Heart left ventricle (tissue), 16 donors: ENCODE results near the gene PALLD. TPM values are rescaled to one million over a fixed set of nuclear protein-coding genes. Genes with fewer than 3 reads are reported as not detected.

Source experiments
- ATAC-seq, 4 donors: fragments of 200-7000 bp; cut with Tn5 transposase; one replicate each; pipeline ENCODE4 v1.9.1; 2020 to 2022; ENCODE audit warnings: moderate library complexity in 4 of 4, mild to moderate bottlenecking in 3 of 4, moderate number of reproducible peaks in 1 of 4
- DNase-seq, 5 donors: peaks; one replicate each; pipeline ENCODE4 v3.0.0-alpha.2; 2020
- H3K27ac ChIP-seq, 12 donors: fragments of 200-600 bp; sonication (generic) in 4 of 12; one replicate each; pipeline versions ENCODE4 v1.5.0 to v1.8.0; 2016 to 2022; ENCODE audit warnings: mild to moderate bottlenecking in 2 of 12
- H3K27me3 ChIP-seq, 9 donors: fragments of 200-600 bp; sonication (generic) in 2 of 9; one replicate each; pipeline versions ENCODE4 v1.5.1 to v1.8.0; 2016 to 2022; ENCODE audit warnings: mild to moderate bottlenecking in 3 of 9
- H3K36me3 ChIP-seq, 9 donors: fragments of 200-600 bp; sonication (generic) in 2 of 9; one replicate each; pipeline versions ENCODE4 v1.5.0 to v1.8.0; 2018 to 2022; ENCODE audit warnings: mild to moderate bottlenecking in 2 of 9
- H3K4me1 ChIP-seq, 12 donors: fragments of 200-600 bp; sonication (generic) in 4 of 12; one replicate each; pipeline versions ENCODE4 v1.5.0 to v1.8.0; 2016 to 2022; ENCODE audit warnings: mild to moderate bottlenecking in 3 of 12
- H3K4me3 ChIP-seq, 12 donors: fragments of 200-600 bp; sonication (generic) in 4 of 12; one replicate each; pipeline versions ENCODE4 v1.5.0 to v1.8.0; 2017 to 2022; ENCODE audit warnings: mild to moderate bottlenecking in 9 of 12, moderate library complexity in 4 of 12
- H3K9me3 ChIP-seq, 12 donors: fragments of 200-600 bp; sonication (generic) in 4 of 12; one replicate each; pipeline versions ENCODE4 v1.5.0 to v1.8.0; 2016 to 2022; ENCODE audit warnings: mild to moderate bottlenecking in 1 of 12
- CTCF ChIP-seq, 12 donors: fragments of 200-600 bp; sonication (generic) in 4 of 12; IDR thresholded peaks; one replicate each; pipeline versions ENCODE4 v1.5.0 to v1.8.0; 2018 to 2022; ENCODE audit warnings: antibody characterized with exemption in 12 of 12, mild to moderate bottlenecking in 5 of 12
- POLR2A ChIP-seq, 2 donors: fragments of 450-650 bp; IDR thresholded peaks; one replicate each; pipeline ENCODE4 v1.6.1; 2017; ENCODE audit warnings: antibody characterized with exemption in 2 of 2, mild to moderate bottlenecking in 2 of 2, moderate library complexity in 2 of 2
- WGBS, 4 donors: extraction: QIAGEN DNeasy Blood & Tissue Kit in 2 of 4; methylation state at CpG; one replicate each; pipeline versions ENCODE4 v1.1.5 to v1.1.7; 2013 to 2018; 5-methylcytosine and 5-hydroxymethylcytosine counted together
- intact Hi-C, 10 donors: fragments of 100-400 bp; cut with DNase I; formaldehyde crosslinking; loops; one replicate each; pipeline versions ENCODE4 v1.11.1 to v1.14.2; 2022
- polyA plus RNA-seq, 2 donors: library from polyadenylated mRNA; stranded (reverse); fragments of 200-250 nt; gene quantifications; one replicate each; pipeline ENCODE4 v1.2.3, GENCODE V29; 2013
- total RNA-seq, 9 donors: library from RNA; depleted of rRNA in 2 of 9; stranded (reverse); fragments of >200 nt in 2 of 9; fragmentation: NEBNext Ultra II Directional in 3 of 9; extraction: Animal tissue kit (Norgen Biotek cat#: 25700) in 3 of 9; gene quantifications; one replicate each; pipeline versions ENCODE4 v1.1.0 to v1.2.4, GENCODE V29; 2016 to 2023
- donor health status: ischemic (EF 13 %, LVEDD 7.1; RV severe dilation, severe dysfunction).
- donor health status: healthy with polysubstance abuse.
- donor health status: DM: no; HTN: yes; CAD: no.
- donor health status: DM: no; HTN: no; CAD: no.
- donor health status: ischemic (EF 25% LVEDD 6.9; RV normal size, moderate dysfunction).
- donor health status: ischemic (EF 25% LVEDD 5.7; RV mildly dilated, moderate dysfunction).
- donor health status: healthy.
- donor health status: DM: yes; HTN: yes; CAD: no.
- donor health status: ischemic (EF 35%, LVEDD 5.7; RV mildly dilated, moderate dysfunction).
- donor health status: nonischemic (EF 11% LVEDD 7.7; RV severe dilation, severe dysfunction).
- donor health status: DM: yes; HTN: yes; CAD: no.
- donor health status: PGD.
- donor health status: ischemic (EF 29% LVEDD 5.4; RV normal size, mild dysfunction).
- donor health status: nonischemic (EF 23%, LVEDD 6.1; RV moderate dilation, normal function).

Gene PALLD
- total and polyA plus RNA-seq, 11 donors = 193 to 1,428 (median 1,015) TPM

DNA sequence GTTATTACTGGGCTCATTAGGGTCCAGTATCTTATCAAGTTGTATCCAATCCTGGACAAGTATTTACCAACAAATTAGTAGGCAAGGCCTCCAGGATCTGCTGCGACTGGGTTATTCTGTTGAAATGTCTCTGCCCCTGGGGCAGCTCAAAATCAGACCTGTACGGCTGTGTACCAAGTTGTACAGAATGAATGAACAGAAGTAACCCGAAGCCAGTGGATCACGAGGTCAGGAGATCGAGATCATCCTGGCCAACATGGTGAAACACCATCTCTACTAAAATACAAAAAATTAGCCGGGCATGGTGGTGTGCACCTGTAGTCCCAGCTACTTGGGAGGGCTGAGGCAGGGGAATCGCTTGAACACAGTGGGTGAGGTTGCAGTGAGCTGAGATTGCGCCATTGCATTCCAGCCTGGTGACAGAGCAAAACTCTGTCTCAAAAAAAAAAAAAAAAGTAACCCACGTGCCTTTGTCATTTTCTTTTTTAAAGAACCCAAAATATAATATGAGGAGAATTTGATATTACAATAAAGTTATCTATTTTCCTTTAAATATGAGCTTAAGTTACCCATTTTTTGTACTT, 385.9 kb downstream of the PALLD start:
- peak overlapping the region in 2 of 12 donors; percentile 31 to 82 for H3K27ac ChIP-seq
- DNase-seq = no peak
- peaks cover 0 to 85% (median 47%) of the 10 kb centered on the region in 12 donors for H3K4me1 ChIP-seq

GRCh38 chr4:168883513-168883912, 386.7 kb downstream of the PALLD start:
- ATAC-seq (no peak), DNase-seq (no peak)
- peaks cover 0 to 62% (median 23%) of the 10 kb centered on the region in 9 donors for H3K36me3 ChIP-seq
- H3K27me3 ChIP-seq = no peaks in the 10 kb centered on the region
- H3K27ac ChIP-seq = peak overlapping the region in 2 of 12 donors; percentile 6 to 82
- no peak for TF ChIP-seq POLR2A (IDR thresholded peaks at IDR 0.05)
- no peak for TF ChIP-seq CTCF (IDR thresholded peaks at IDR 0.05)
- intact Hi-C loops = no loop called here
- H3K4me1 ChIP-seq = peaks cover 0 to 89% (median 48%) of the 10 kb centered on the region in 12 donors
- H3K9me3 ChIP-seq = no peaks in the 10 kb centered on the region
- H3K4me3 ChIP-seq = no peak overlapping the region

More for the DNA sequence above, 385.9 kb downstream of the PALLD start:
- H3K36me3 ChIP-seq = peaks cover 0 to 66% (median 30%) of the 10 kb centered on the region in 9 donors
- H3K27me3 ChIP-seq = no peaks in the 10 kb centered on the region
- WGBS, 4 donors = 88 to 91% (median 90%) methylated on average over 9 of the region's 9 CpGs
- ATAC-seq = no peak
- H3K4me3 ChIP-seq = no peak overlapping the region
- TF ChIP-seq CTCF (IDR thresholded peaks at IDR 0.05) (no peak), POLR2A (IDR thresholded peaks at IDR 0.05) (no peak)
- intact Hi-C loops = no loop called here
- H3K9me3 ChIP-seq = no peaks in the 10 kb centered on the region

GRCh38 chr4:168884251-168885124, 387.6 kb downstream of the PALLD start:
- H3K9me3 ChIP-seq = no peaks in the 10 kb centered on the region
- WGBS, 4 donors = 84 to 93% (median 86%) methylated on average over 8 of the region's 8 CpGs
- peaks cover 0 to 56% (median 19%) of the 10 kb centered on the region in 9 donors for H3K36me3 ChIP-seq
- H3K4me1 ChIP-seq = peaks cover 0 to 80% (median 40%) of the 10 kb centered on the region in 12 donors
- ATAC-seq = peak in 1 of 4 donors; percentile 13
- intact Hi-C loops = loop anchor here in 1 of 10 donors (2.0 kb wide), 1 partner anchor 32 kb away; no protein-coding TSS in a partner anchor
- H3K4me3 ChIP-seq = no peak overlapping the region
- H3K27ac ChIP-seq = peak overlapping the region in 2 of 12 donors; percentile 3 to 6
- H3K27me3 ChIP-seq = no peaks in the 10 kb centered on the region
- TF ChIP-seq POLR2A (IDR thresholded peaks at IDR 0.05) (no peak), CTCF (IDR thresholded peaks at IDR 0.05) (no peak)
- DNase-seq = no peak

- Histone ChIP-seq H3K27me3 (no peaks in the 10 kb centered on the region), H3K9me3 (no peaks in the 10 kb centered on the region), H3K4me3 (no peak overlapping the region), H3K4me1 (peaks cover 0 to 71% (median 31%) of the 10 kb centered on the region in 12 donors), H3K27ac (peak overlapping the region in 2 of 12 donors; percentile 3 to 12), H3K36me3 (peaks cover 0 to 60% (median 19%) of the 10 kb centered on the region in 9 donors)
- 57 to 77% (median 65%) methylated on average over 2 of the region's 2 CpGs for WGBS, 4 donors
- no peak for DNase-seq
- intact Hi-C loops = loop anchor here in 1 of 10 donors (2.0 kb wide), 1 partner anchor 31 kb away; no protein-coding TSS in a partner anchor
- ATAC-seq = no peak
- no peak for TF ChIP-seq POLR2A (IDR thresholded peaks at IDR 0.05)
- TF ChIP-seq CTCF (IDR thresholded peaks at IDR 0.05) = no peak
Observed at GRCh38 chr4:168885400-168885799, 388.5 kb downstream of the PALLD start.
